Measurements from ENCODE around the gene UGT1A7.
"Not testable (repeated sequence)": the region's sequence is repeated elsewhere in the genome, so short reads cannot be mapped to it uniquely, and the experiment has no call there.

DNA sequence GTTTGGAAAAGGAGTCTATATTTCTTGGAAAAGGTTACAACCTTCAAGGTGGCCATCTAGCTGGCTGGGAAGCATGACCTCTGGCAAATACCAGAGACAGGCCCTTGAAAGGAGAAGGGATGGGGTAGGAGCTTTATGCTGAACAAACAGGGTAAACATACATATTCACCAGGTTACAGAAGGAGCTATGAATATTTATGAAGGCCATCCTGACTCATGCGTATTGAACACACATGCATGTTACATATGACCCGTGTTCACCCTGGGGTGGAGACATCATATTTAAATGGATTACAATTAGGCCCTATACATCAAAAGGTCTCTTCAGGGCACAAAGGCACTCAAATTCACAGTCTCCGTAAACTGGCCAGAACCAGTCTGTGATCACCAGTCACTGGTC, 25.8 kb upstream of the UGT1A7 start:
- TF ChIP-seq, protein P1, sequence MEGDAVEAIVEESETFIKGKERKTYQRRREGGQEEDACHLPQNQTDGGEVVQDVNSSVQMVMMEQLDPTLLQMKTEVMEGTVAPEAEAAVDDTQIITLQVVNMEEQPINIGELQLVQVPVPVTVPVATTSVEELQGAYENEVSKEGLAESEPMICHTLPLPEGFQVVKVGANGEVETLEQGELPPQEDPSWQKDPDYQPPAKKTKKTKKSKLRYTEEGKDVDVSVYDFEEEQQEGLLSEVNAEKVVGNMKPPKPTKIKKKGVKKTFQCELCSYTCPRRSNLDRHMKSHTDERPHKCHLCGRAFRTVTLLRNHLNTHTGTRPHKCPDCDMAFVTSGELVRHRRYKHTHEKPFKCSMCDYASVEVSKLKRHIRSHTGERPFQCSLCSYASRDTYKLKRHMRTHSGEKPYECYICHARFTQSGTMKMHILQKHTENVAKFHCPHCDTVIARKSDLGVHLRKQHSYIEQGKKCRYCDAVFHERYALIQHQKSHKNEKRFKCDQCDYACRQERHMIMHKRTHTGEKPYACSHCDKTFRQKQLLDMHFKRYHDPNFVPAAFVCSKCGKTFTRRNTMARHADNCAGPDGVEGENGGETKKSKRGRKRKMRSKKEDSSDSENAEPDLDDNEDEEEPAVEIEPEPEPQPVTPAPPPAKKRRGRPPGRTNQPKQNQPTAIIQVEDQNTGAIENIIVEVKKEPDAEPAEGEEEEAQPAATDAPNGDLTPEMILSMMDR (IDR thresholded peaks at IDR 0.05) = not testable (repeated sequence)
- TF ChIP-seq POLR2A (IDR thresholded peaks at IDR 0.05) = not testable (repeated sequence)

Measured in adrenal gland (tissue), 5 donors.